LNCAP (cell line): ENCODE data around the gene AGTRAP.

Experiments used
- CTCF ChIP-seq: fragments of 450-650 bp; IDR thresholded peaks from 2 replicates; pipeline ENCODE4 v1.5.1; 2017; ENCODE audit warnings: mild to moderate bottlenecking

The AGTRAP gene

DNA sequence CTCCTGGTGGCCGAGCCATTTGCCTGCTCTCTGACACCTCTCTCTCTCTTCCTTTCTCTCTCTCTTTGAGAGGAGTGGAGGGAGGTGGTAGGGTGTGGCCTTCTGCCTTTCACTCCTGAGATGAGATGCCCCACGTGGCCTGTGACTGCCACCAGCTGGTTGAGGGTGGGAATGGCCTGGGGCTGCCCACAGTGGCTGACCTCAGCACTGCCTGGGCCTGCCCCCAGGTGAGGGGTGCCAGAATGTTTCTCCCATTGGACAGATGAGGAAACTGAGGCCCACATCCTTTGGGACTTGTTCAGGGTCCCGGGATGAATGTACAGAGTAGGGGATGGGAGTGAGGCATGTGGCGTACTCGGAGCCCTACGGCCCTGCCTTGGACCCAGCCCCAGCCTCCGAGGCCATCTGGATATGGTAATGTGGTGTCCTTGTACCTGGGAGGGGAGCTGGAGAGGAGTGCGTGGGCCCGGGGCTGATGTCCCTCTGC lies 13.3 kb downstream of the AGTRAP start:
- peak; percentile 62 for TF ChIP-seq CTCF

- no peak for TF ChIP-seq CTCF
Observed at GRCh38 chr1:11749996-11750395, 14.1 kb downstream of the AGTRAP start.

GRCh38 chr1:11751087-11751486 lies 15.2 kb downstream of the AGTRAP start:
- no peak for TF ChIP-seq CTCF

DNA sequence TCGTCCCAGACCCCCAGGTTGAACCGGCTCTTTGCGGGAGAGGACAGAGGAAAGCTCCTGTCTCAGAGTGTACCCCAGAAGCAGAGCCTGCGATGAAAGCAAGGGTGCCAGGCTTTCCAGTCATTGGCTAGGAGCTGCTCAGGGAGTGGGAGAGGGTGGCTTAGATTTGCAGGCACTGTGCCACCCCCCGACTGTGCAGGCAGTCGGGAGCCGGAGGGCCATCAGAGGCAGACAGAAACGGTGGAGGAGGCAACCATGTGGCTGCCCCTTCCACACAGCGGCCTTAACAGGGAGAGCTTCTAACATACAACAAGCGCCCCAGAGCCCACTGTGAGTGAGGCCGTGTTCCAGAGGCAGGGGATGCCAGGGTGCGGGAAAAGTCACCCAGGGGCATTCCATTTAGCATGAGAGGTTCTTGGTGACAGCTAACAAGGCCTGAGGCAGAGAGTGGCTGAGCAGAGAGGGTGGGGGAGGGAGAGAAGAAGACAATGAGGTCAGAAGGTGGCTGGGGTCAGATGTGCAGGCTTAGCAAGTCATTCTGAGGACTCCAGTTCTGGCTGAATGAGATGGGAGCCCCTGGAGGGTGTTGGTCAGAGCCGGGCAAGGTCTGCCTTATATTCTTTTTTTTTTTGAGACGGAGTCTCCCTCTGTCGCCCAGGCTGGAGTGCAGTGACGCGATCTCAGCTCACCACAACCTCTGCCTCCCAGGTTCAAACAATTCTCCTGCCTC lies 16.6 kb downstream of the AGTRAP start:
- no peak for TF ChIP-seq CTCF

- TF ChIP-seq CTCF: no peak
Observed at GRCh38 chr1:11753555-11754208, 17.7 kb downstream of the AGTRAP start.

DNA sequence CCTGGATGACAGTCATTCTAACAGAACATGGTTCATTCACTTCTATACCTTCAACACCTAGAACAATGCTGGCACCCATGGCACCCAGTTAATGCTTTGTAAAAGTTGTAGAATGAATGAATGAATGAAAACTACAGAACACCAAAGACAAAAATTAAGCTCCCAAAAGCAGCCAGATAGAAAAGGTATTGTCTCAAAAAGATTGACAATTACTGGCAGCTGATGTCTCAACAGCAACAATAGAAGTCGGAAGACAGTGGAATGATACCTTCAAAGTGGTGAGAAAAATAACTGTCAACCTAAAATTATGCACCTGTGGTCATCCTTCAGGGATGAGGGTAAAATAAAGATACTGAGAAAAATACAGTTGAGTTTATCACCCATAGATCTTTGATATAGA lies 21.1 kb downstream of the AGTRAP start:
- TF ChIP-seq CTCF: no peak

DNA sequence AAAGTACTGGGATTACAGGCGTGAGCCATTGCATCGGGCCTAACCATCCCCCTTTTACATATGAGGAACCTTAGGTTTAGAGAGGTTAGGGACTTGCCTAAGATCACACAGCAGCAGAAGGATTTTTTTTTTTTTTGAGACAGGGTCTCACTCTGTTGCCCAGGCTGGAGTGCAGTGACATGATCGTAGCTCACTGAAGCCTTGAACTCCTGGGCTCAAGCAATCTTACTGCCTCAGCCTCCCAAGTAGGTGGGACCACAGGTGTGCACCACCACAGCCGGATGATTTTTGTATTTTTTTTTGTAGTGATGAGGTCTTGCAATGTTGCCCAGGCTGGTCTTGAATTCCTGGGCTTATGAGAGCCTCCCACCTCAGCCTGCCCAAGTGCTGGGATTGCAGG lies 23.9 kb downstream of the AGTRAP start:
- no peak for TF ChIP-seq CTCF
